Diencephalon (tissue), 1 donor: ENCODE measurements around the gene EMC9. TPM values are rescaled to one million over a fixed set of nuclear protein-coding genes. Genes with fewer than 3 reads are reported as not detected.

Experiments used
- small RNA-seq: library from RNA; depleted of rRNA; stranded (forward); fragments of <200 nt; gene quantifications from one replicate; pipeline ENCODE3, GENCODE V24; 2014
- total RNA-seq: library from RNA; depleted of rRNA; stranded (reverse); fragments of >200 nt; gene quantifications from one replicate; pipeline ENCODE4 v1.2.3, GENCODE V29; 2014

Gene EMC9
- total RNA-seq: 15.5 TPM

GRCh38 chr14:24141097-24141880 is at the start of gene EMC9:
Gene EMC9 (minus strand): TSS chr14:24141591. CDS start chr14:24141304, 287 bp downstream.

GRCh38 chr14:24188251-24189058 is 47.1 kb upstream of the EMC9 start, which contains the start of gene IPO4:
Gene IPO4 (minus strand): TSS chr14:24188816. CDS start chr14:24188787, 29 bp downstream.

GRCh38 chr14:24171422-24172260 is 30.2 kb upstream of the EMC9 start, which contains the start of gene REC8:
Gene REC8 (plus strand): TSS chr14:24172080. CDS start chr14:24172553, 473 bp downstream.

GRCh38 chr14:24160850-24161804 is 19.7 kb upstream of the EMC9 start, which contains the start of gene IRF9:
Gene IRF9 (plus strand): TSS chr14:24161265. CDS start chr14:24162145, 880 bp downstream.

GRCh38 chr14:24146978-24147760 is 5.8 kb upstream of the EMC9 start, which contains the start of gene RNF31:
Gene RNF31 (plus strand): TSS chr14:24147498. CDS start chr14:24147699, 201 bp downstream.

GRCh38 chr14:24146453-24146977 is 5.1 kb upstream of the EMC9 start, which contains the start of gene PSME2:
Gene PSME2 (minus strand): TSS chr14:24146610. CDS start chr14:24146581, 29 bp downstream.

GRCh38 chr14:24135834-24136683 is 5.3 kb downstream of the EMC9 start, which contains the start of gene PSME1:
Gene PSME1 (plus strand): TSS chr14:24136194. CDS start chr14:24136263, 69 bp downstream.

GRCh38 chr14:24130380-24130716 is 11.0 kb downstream of the EMC9 start, which contains the start of gene FITM1:
Gene FITM1 (plus strand): TSS chr14:24130659. CDS start chr14:24131564, 905 bp downstream.

GRCh38 chr14:24114532-24115421 is 26.6 kb downstream of the EMC9 start, which contains the start of the genes DCAF11 and NRL:
Gene DCAF11 (plus strand): TSS chr14:24114777. CDS start chr14:24115595, 818 bp downstream.
Gene NRL (minus strand): TSS chr14:24114949. CDS start chr14:24082848, 32,101 bp downstream.

GRCh38 chr14:24093901-24094840 is 47.2 kb downstream of the EMC9 start, which contains the start of gene PCK2:
Gene PCK2 (plus strand): TSS chr14:24094311. CDS start chr14:24094406, 95 bp downstream.

Small RNAs within 50 kb of the gene (small RNA-seq; reads per million reads assigned to genes)
- gene AL136295.4 (not detected), gene IPO4 (not detected), gene IRF9 (not detected), gene RNA5SP383 (0.21 reads per million)

Other genes with a start within 250 kb of the EMC9 start
- 8.5 TPM for gene DHRS4, start 187.8 kb downstream of the EMC9 start, total RNA-seq
- 3.7 TPM for gene DHRS4L2, start 152.7 kb downstream of the EMC9 start, total RNA-seq
- gene CARMIL3, start 89.6 kb downstream of the EMC9 start, total RNA-seq: 28.8 TPM
- gene CPNE6, start 70.0 kb downstream of the EMC9 start, total RNA-seq: 16.8 TPM
- 3.0 TPM for gene PCK2, start 47.3 kb downstream of the EMC9 start, total RNA-seq
- gene DCAF11, start 26.8 kb downstream of the EMC9 start, total RNA-seq: 67.6 TPM
- gene NRL, start 26.6 kb downstream of the EMC9 start, total RNA-seq: 2.5 TPM
- gene FITM1, start 10.9 kb downstream of the EMC9 start, total RNA-seq: not detected
- 30.4 TPM for gene PSME1, start 5.4 kb downstream of the EMC9 start, total RNA-seq
- gene PSME2, start 5.0 kb upstream of the EMC9 start, total RNA-seq: 38.8 TPM
- 24.5 TPM for gene RNF31, start 5.9 kb upstream of the EMC9 start, total RNA-seq
- gene IRF9, start 19.7 kb upstream of the EMC9 start, total RNA-seq: 38.5 TPM
- 26.3 TPM for gene REC8, start 30.5 kb upstream of the EMC9 start, total RNA-seq
- gene IPO4, start 47.2 kb upstream of the EMC9 start, total RNA-seq: 19.4 TPM
- gene TM9SF1, start 53.9 kb upstream of the EMC9 start, total RNA-seq: 21.5 TPM
- gene TSSK4, start 64.1 kb upstream of the EMC9 start, total RNA-seq: not detected
- gene CHMP4A, start 71.9 kb upstream of the EMC9 start, total RNA-seq: 33.2 TPM
- gene MDP1, start 74.5 kb upstream of the EMC9 start, total RNA-seq: 16.1 TPM
- 94.6 TPM for gene NEDD8, start 90.8 kb upstream of the EMC9 start, total RNA-seq
- gene GMPR2, start 91.3 kb upstream of the EMC9 start, total RNA-seq: 48.9 TPM
- 37.6 TPM for gene TINF2, start 101.0 kb upstream of the EMC9 start, total RNA-seq
- 3.0 TPM for gene TGM1, start 121.6 kb upstream of the EMC9 start, total RNA-seq
- 31.4 TPM for gene RABGGTA, start 130.0 kb upstream of the EMC9 start, total RNA-seq
- gene DHRS1, start 158.2 kb upstream of the EMC9 start, total RNA-seq: 10.4 TPM
- 20.3 TPM for gene NOP9, start 158.3 kb upstream of the EMC9 start, total RNA-seq
- gene CIDEB, start 166.4 kb upstream of the EMC9 start, total RNA-seq: 2.8 TPM
- gene LTB4R2, start 168.5 kb upstream of the EMC9 start, total RNA-seq: 1.8 TPM
- gene LTB4R, start 169.9 kb upstream of the EMC9 start, total RNA-seq: 1.2 TPM
- gene ADCY4, start 193.5 kb upstream of the EMC9 start, total RNA-seq: 3.2 TPM
- 0.69 TPM for gene RIPK3, start 198.4 kb upstream of the EMC9 start, total RNA-seq
- gene NFATC4, start 226.6 kb upstream of the EMC9 start, total RNA-seq: 5.5 TPM